Cortex of kidney (tissue), 1 donor: ENCODE measurements around the gene NOTCH1.

Experiments
- DNase-seq: peaks from one replicate; lab custom pipeline; 2025; lab: John Stamatoyannopoulos, UW

The NOTCH1 gene

GRCh38 chr9:136501686-136502085 is 44.2 kb downstream of the NOTCH1 start:
- no peak for DNase-seq

GRCh38 chr9:136499935-136500910 is 45.6 kb downstream of the NOTCH1 start:
- DNase-seq, result no peak

- no peak for DNase-seq
Measured at GRCh38 chr9:136499071-136499934, 46.5 kb downstream of the NOTCH1 start.

GRCh38 chr9:136497916-136498695 is 47.7 kb downstream of the NOTCH1 start:
- DNase-seq, result no peak

GRCh38 chr9:136496801-136497620 is 48.8 kb downstream of the NOTCH1 start:
- no peak for DNase-seq

GRCh38 chr9:136496181-136496580 is 49.7 kb downstream of the NOTCH1 start:
- no peak for DNase-seq

- no peak for DNase-seq
Measured at GRCh38 chr9:136495238-136495800, 50.5 kb downstream of the NOTCH1 start.

GRCh38 chr9:136494531-136495215 is 51.2 kb downstream of the NOTCH1 start:
- DNase-seq, result no peak

- no peak for DNase-seq
Measured at GRCh38 chr9:136494012-136494411, 51.8 kb downstream of the NOTCH1 start.

- DNase-seq, result no peak
Measured at GRCh38 chr9:136493567-136493971, 52.3 kb downstream of the NOTCH1 start.

- DNase-seq, result no peak
Measured at GRCh38 chr9:136492978-136493522, 52.8 kb downstream of the NOTCH1 start.

- DNase-seq, result no peak
Measured at GRCh38 chr9:136489731-136490130, 56.1 kb downstream of the NOTCH1 start.

- DNase-seq, result no peak
Measured at GRCh38 chr9:136488247-136489214, 57.3 kb downstream of the NOTCH1 start.

GRCh38 chr9:136487672-136488071 is 58.2 kb downstream of the NOTCH1 start:
- DNase-seq, result no peak

GRCh38 chr9:136486823-136487620 is 58.8 kb downstream of the NOTCH1 start:
- DNase-seq, result no peak

- DNase-seq, result no peak
Measured at GRCh38 chr9:136486131-136486530, 59.7 kb downstream of the NOTCH1 start.
